GM23338 (cell line): Measurements from ENCODE around the gene BLVRA. TPM values are rescaled to one million over a fixed set of nuclear protein-coding genes. Genes with fewer than 3 reads are reported as not detected.

Experiments used
- ATAC-seq: fragments of 200-7000 bp; cut with Tn5 transposase; 3 replicates; pipeline ENCODE4 v1.9.1; 2020
- DNase-seq: peaks from one replicate; pipeline ENCODE4 v3.0.0-alpha.2; 2015; ENCODE audit warnings: low spot score
- H2AFZ ChIP-seq: fragments of 200-600 bp; sonication (generic); 2 replicates; pipeline ENCODE4 v1.8.0; 2016; ENCODE audit warnings: antibody characterized with exemption, mild to moderate bottlenecking, moderate library complexity
- H3F3A ChIP-seq: fragments of 200-600 bp; sonication (generic); replicated peaks from 2 replicates; pipeline ENCODE4 v1.8.0; 2017; ENCODE audit warnings: antibody characterized with exemption, mixed run types, low read depth
- H3K27ac ChIP-seq: fragments of 200-600 bp; sonication (generic); 2 replicates; pipeline ENCODE4 v1.6.1; 2016; ENCODE audit warnings: low read depth
- H3K27me3 ChIP-seq: fragments of 200-600 bp; sonication (generic); 2 replicates; pipeline ENCODE4 v1.8.0; 2016; ENCODE audit warnings: mild to moderate bottlenecking, mixed run types, moderate library complexity; ENCODE audit not compliant: insufficient read depth
- H3K36me3 ChIP-seq: fragments of 200-600 bp; sonication (generic); 2 replicates; pipeline ENCODE4 v1.8.0; 2016; ENCODE audit warnings: mild to moderate bottlenecking; ENCODE audit not compliant: insufficient read depth
- H3K4me1 ChIP-seq: fragments of 200-600 bp; sonication (generic); 2 replicates; pipeline ENCODE4 v1.8.0; 2016; ENCODE audit warnings: mild to moderate bottlenecking, moderate library complexity; ENCODE audit not compliant: insufficient read depth
- H3K4me2 ChIP-seq: fragments of 200-600 bp; sonication (generic); 2 replicates; pipeline ENCODE4 v1.7.1; 2017; ENCODE audit warnings: mixed run types
- H3K4me3 ChIP-seq: fragments of 200-600 bp; sonication (generic); 2 replicates; pipeline ENCODE4 v1.6.1; 2016; ENCODE audit warnings: mixed run types
- H3K79me2 ChIP-seq: fragments of 200-600 bp; sonication (generic); replicated peaks from 2 replicates; pipeline ENCODE4 v1.8.0; 2017; ENCODE audit warnings: mild to moderate bottlenecking; ENCODE audit not compliant: insufficient read depth
- H3K9me2 ChIP-seq: fragments of 200-600 bp; sonication (generic); 2 replicates; pipeline ENCODE4 v1.8.0; 2017; ENCODE audit not compliant: insufficient read depth
- H4K20me1 ChIP-seq: fragments of 200-600 bp; sonication (generic); replicated peaks from 2 replicates; pipeline ENCODE4 v1.8.0; 2017; ENCODE audit warnings: mild to moderate bottlenecking; ENCODE audit not compliant: insufficient read depth
- H3K27ac Mint-ChIP-seq: 2 replicates; pipeline ENCODE4 v1.8.0; 2020; ENCODE audit warnings: inconsistent platforms, mild to moderate bottlenecking, moderate library complexity, mixed read lengths
- H3K27me3 Mint-ChIP-seq: 3 replicates; pipeline ENCODE4 v1.8.0; 2022; ENCODE audit warnings: low read depth, mild to moderate bottlenecking, moderate library complexity, mixed read lengths, inconsistent platforms; ENCODE audit not compliant: insufficient read depth, poor library complexity
- H3K36me3 Mint-ChIP-seq: 3 replicates; pipeline ENCODE4 v1.8.0; 2021; ENCODE audit warnings: low read depth, mild to moderate bottlenecking, inconsistent platforms, moderate library complexity, mixed read lengths
- H3K4me1 Mint-ChIP-seq: 3 replicates; pipeline ENCODE4 v1.8.0; 2020; ENCODE audit warnings: mild to moderate bottlenecking, inconsistent platforms, mixed read lengths
- H3K4me3 Mint-ChIP-seq: 3 replicates; pipeline ENCODE4 v1.8.0; 2021; ENCODE audit warnings: moderate library complexity, mild to moderate bottlenecking, inconsistent platforms, mixed read lengths
- H3K9me3 Mint-ChIP-seq: 3 replicates; pipeline ENCODE4 v1.8.0; 2020; ENCODE audit warnings: moderate library complexity, mild to moderate bottlenecking, inconsistent platforms, mixed read lengths
- CREB1 ChIP-seq: fragments of 250-450 bp; sonication (Bioruptor Pico); IDR thresholded peaks from 2 replicates; pipeline ENCODE4 v1.5.0; 2020; ENCODE audit warnings: low read depth, mild to moderate bottlenecking, moderate library complexity
- EZH2 ChIP-seq: fragments of 200-600 bp; sonication (generic); IDR thresholded peaks from one replicate; pipeline ENCODE4 v1.8.0; 2017; ENCODE audit warnings: antibody characterized with exemption, mild to moderate bottlenecking, low read depth; ENCODE audit not compliant: unreplicated experiment
- EZH2phosphoT487 ChIP-seq: fragments of 200-600 bp; sonication (generic); IDR thresholded peaks from one replicate; pipeline ENCODE4 v1.8.1; 2018; ENCODE audit warnings: antibody characterized with exemption; ENCODE audit not compliant: unreplicated experiment
- NANOG ChIP-seq: IDR thresholded peaks from 2 replicates; pipeline ENCODE4 v1.6.1; 2016; ENCODE audit warnings: antibody characterized with exemption, borderline replicate concordance
- STAT1 ChIP-seq: IDR thresholded peaks from one replicate; pipeline ENCODE4 v1.6.1; 2016; ENCODE audit warnings: antibody characterized with exemption; ENCODE audit not compliant: unreplicated experiment
- ZNF114 ChIP-seq: fragments of 250-450 bp; sonication (Bioruptor Pico); IDR thresholded peaks from 2 replicates; pipeline ENCODE4 v1.5.0; 2020; ENCODE audit warnings: mild to moderate bottlenecking, moderate library complexity
- ZNF331 ChIP-seq: fragments of 250-450 bp; sonication (Bioruptor Pico); IDR thresholded peaks from 2 replicates; pipeline ENCODE4 v1.5.0; 2020; ENCODE audit warnings: low read depth, mild to moderate bottlenecking, moderate library complexity
- polyA plus RNA-seq: library from polyadenylated mRNA; unstranded; fragments of >200 nt; fragmentation: Nextera tagmentation; extraction: Ambion mirVana; gene quantifications from 2 replicates; pipeline ENCODE4 v1.2.1, GENCODE V29; 2016
- total RNA-seq: library from RNA; depleted of rRNA; stranded (reverse); fragments of >200 nt; shearing (Covaris generic); gene quantifications from 2 replicates; pipeline ENCODE4 v1.2.3, GENCODE V29; 2014
- TF ChIP-seq, protein P1 (sequence below): IDR thresholded peaks from one replicate; pipeline ENCODE4 v1.6.1; 2018; ENCODE audit warnings: antibody characterized with exemption; ENCODE audit not compliant: unreplicated experiment
- TF ChIP-seq, protein P2 (sequence below), 2 experiments: fragments of 200-600 bp in 1 of 2; sonication (generic) in 1 of 2; conservative IDR thresholded peaks; 2 replicates each; pipeline versions ENCODE4 v1.5.1 to v1.6.1; 2016 to 2017; ENCODE audit warnings: antibody characterized with exemption in 2 of 2, low read depth in 2 of 2, mild to moderate bottlenecking in 2 of 2, moderate library complexity in 1 of 2
- TF ChIP-seq, protein P3 (sequence below): fragments of 250-450 bp; sonication (Bioruptor Pico); IDR thresholded peaks from 2 replicates; pipeline ENCODE4 v1.5.0; 2020; ENCODE audit warnings: mild to moderate bottlenecking, moderate library complexity

The BLVRA gene
- total and polyA plus RNA-seq, 2 experiments from 2014 or later, result 17.0 to 46.5 TPM

DNA sequence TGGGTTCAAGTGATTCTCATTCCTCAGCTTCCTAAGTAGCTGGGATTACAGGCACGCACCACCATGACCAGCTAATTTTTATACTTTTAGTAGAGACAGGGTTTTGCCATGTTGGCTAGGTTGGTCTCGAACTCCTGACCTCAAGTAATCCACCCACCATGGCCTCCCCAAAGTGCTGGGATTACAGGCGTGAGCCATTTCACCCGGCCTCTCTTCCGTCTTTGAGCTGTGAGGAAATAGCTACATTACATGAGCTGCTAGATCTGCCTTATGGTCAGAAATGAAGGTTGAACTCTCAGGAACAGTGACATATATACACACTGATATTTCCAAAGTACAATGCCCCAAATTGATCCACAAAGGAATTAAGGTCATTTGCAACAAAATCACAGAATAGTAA, 2.4 kb downstream of the BLVRA start (continued):
- TF ChIP-seq, protein P1, sequence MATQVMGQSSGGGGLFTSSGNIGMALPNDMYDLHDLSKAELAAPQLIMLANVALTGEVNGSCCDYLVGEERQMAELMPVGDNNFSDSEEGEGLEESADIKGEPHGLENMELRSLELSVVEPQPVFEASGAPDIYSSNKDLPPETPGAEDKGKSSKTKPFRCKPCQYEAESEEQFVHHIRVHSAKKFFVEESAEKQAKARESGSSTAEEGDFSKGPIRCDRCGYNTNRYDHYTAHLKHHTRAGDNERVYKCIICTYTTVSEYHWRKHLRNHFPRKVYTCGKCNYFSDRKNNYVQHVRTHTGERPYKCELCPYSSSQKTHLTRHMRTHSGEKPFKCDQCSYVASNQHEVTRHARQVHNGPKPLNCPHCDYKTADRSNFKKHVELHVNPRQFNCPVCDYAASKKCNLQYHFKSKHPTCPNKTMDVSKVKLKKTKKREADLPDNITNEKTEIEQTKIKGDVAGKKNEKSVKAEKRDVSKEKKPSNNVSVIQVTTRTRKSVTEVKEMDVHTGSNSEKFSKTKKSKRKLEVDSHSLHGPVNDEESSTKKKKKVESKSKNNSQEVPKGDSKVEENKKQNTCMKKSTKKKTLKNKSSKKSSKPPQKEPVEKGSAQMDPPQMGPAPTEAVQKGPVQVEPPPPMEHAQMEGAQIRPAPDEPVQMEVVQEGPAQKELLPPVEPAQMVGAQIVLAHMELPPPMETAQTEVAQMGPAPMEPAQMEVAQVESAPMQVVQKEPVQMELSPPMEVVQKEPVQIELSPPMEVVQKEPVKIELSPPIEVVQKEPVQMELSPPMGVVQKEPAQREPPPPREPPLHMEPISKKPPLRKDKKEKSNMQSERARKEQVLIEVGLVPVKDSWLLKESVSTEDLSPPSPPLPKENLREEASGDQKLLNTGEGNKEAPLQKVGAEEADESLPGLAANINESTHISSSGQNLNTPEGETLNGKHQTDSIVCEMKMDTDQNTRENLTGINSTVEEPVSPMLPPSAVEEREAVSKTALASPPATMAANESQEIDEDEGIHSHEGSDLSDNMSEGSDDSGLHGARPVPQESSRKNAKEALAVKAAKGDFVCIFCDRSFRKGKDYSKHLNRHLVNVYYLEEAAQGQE, result no peak
- TF ChIP-seq NANOG (no peak), STAT1 (no peak), ZNF114 (no peak), CREB1 (no peak), EZH2 (no peak)
- TF ChIP-seq, protein P2, sequence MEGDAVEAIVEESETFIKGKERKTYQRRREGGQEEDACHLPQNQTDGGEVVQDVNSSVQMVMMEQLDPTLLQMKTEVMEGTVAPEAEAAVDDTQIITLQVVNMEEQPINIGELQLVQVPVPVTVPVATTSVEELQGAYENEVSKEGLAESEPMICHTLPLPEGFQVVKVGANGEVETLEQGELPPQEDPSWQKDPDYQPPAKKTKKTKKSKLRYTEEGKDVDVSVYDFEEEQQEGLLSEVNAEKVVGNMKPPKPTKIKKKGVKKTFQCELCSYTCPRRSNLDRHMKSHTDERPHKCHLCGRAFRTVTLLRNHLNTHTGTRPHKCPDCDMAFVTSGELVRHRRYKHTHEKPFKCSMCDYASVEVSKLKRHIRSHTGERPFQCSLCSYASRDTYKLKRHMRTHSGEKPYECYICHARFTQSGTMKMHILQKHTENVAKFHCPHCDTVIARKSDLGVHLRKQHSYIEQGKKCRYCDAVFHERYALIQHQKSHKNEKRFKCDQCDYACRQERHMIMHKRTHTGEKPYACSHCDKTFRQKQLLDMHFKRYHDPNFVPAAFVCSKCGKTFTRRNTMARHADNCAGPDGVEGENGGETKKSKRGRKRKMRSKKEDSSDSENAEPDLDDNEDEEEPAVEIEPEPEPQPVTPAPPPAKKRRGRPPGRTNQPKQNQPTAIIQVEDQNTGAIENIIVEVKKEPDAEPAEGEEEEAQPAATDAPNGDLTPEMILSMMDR (conservative IDR thresholded peaks at IDR 0.05; ENCODE audit: low read depth in 2 of 2), result no peak

DNA sequence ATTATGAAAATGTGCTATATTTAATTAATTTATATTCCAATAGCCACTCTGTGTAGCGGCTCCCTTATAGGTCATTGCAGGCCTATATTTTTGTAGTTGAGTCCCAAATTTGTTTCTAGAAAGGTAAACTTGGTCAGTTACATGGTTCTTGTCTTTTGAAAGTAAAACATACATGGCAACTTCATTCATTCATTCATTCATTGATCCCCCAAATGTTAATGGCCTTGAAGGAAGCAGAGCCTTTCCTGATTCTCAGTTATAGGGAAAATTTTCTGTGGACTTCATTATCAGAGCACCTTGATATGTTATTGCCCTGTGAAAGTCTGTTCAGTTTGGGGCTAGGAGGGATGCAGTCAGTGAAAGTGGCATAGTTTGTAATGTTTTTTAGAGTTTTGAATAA, 2.9 kb downstream of the BLVRA start:
- ATAC-seq (no peak), DNase-seq (no peak)
- H3K36me3 ChIP-seq, result no peaks in the 10 kb centered on the region
- no peak overlapping the region for H2AFZ ChIP-seq
- Mint-ChIP-seq H3K27ac (no peak overlapping the region), H3K4me3 (no peak overlapping the region), H3K9me3 (no peaks in the 10 kb centered on the region), H3K27me3 (peaks cover 26% of the 10 kb centered on the region), H3K36me3 (no peaks in the 10 kb centered on the region), H3K4me1 (peaks cover 38% of the 10 kb centered on the region)
- H3K27ac ChIP-seq, result no peak overlapping the region
- H3K4me2 ChIP-seq, result no peak overlapping the region
- H4K20me1 ChIP-seq, result no peaks in the 10 kb centered on the region
- no peak overlapping the region for H3K4me3 ChIP-seq
- H3K27me3 ChIP-seq, result peaks cover 33% of the 10 kb centered on the region
- 0 out of 2 replicates have a peak, but pooled peaks cover 9% of the 10 kb centered on the region for H3F3A ChIP-seq
- H3K79me2 ChIP-seq, result no peaks in the 10 kb centered on the region
- peaks cover 26% of the 10 kb centered on the region for H3K4me1 ChIP-seq
- H3K9me2 ChIP-seq, result peaks cover 4% of the 10 kb centered on the region; the same call in 1 of the 2 replicates
- TF ChIP-seq ZNF331 (CRISPR knock-in tag) (no peak), ZNF114 (no peak), CREB1 (no peak), NANOG (no peak), EZH2phosphoT487 (no peak), EZH2 (no peak)
- TF ChIP-seq, protein P3, sequence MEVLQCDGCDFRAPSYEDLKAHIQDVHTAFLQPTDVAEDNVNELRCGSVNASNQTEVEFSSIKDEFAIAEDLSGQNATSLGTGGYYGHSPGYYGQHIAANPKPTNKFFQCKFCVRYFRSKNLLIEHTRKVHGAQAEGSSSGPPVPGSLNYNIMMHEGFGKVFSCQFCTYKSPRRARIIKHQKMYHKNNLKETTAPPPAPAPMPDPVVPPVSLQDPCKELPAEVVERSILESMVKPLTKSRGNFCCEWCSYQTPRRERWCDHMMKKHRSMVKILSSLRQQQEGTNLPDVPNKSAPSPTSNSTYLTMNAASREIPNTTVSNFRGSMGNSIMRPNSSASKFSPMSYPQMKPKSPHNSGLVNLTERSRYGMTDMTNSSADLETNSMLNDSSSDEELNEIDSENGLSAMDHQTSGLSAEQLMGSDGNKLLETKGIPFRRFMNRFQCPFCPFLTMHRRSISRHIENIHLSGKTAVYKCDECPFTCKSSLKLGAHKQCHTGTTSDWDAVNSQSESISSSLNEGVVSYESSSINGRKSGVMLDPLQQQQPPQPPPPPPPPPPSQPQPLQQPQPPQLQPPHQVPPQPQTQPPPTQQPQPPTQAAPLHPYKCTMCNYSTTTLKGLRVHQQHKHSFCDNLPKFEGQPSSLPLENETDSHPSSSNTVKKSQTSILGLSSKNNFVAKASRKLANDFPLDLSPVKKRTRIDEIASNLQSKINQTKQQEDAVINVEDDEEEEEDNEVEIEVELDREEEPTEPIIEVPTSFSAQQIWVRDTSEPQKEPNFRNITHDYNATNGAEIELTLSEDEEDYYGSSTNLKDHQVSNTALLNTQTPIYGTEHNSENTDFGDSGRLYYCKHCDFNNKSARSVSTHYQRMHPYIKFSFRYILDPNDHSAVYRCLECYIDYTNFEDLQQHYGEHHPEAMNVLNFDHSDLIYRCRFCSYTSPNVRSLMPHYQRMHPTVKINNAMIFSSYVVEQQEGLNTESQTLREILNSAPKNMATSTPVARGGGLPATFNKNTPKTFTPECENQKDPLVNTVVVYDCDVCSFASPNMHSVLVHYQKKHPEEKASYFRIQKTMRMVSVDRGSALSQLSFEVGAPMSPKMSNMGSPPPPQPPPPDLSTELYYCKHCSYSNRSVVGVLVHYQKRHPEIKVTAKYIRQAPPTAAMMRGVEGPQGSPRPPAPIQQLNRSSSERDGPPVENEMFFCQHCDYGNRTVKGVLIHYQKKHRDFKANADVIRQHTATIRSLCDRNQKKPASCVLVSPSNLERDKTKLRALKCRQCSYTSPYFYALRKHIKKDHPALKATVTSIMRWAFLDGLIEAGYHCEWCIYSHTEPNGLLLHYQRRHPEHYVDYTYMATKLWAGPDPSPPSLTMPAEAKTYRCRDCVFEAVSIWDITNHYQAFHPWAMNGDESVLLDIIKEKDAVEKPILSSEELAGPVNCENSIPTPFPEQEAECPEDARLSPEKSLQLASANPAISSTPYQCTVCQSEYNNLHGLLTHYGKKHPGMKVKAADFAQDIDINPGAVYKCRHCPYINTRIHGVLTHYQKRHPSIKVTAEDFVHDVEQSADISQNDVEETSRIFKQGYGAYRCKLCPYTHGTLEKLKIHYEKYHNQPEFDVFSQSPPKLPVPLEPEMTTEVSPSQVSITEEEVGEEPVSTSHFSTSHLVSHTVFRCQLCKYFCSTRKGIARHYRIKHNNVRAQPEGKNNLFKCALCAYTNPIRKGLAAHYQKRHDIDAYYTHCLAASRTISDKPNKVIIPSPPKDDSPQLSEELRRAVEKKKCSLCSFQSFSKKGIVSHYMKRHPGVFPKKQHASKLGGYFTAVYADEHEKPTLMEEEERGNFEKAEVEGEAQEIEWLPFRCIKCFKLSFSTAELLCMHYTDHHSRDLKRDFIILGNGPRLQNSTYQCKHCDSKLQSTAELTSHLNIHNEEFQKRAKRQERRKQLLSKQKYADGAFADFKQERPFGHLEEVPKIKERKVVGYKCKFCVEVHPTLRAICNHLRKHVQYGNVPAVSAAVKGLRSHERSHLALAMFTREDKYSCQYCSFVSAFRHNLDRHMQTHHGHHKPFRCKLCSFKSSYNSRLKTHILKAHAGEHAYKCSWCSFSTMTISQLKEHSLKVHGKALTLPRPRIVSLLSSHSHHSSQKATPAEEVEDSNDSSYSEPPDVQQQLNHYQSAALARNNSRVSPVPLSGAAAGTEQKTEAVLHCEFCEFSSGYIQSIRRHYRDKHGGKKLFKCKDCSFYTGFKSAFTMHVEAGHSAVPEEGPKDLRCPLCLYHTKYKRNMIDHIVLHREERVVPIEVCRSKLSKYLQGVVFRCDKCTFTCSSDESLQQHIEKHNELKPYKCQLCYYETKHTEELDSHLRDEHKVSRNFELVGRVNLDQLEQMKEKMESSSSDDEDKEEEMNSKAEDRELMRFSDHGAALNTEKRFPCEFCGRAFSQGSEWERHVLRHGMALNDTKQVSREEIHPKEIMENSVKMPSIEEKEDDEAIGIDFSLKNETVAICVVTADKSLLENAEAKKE, result no peak
